ENCODE results near the gene AP5S1. TPM values are rescaled to one million over a fixed set of nuclear protein-coding genes. Genes with fewer than 3 reads are reported as not detected.

Gene AP5S1
- total and polyA plus RNA-seq, 2 of the 13 experiments (the other 11 are each of a cell fraction or from before 2014, with no cell fraction given) = 7.9 to 23.2 TPM

DNA sequence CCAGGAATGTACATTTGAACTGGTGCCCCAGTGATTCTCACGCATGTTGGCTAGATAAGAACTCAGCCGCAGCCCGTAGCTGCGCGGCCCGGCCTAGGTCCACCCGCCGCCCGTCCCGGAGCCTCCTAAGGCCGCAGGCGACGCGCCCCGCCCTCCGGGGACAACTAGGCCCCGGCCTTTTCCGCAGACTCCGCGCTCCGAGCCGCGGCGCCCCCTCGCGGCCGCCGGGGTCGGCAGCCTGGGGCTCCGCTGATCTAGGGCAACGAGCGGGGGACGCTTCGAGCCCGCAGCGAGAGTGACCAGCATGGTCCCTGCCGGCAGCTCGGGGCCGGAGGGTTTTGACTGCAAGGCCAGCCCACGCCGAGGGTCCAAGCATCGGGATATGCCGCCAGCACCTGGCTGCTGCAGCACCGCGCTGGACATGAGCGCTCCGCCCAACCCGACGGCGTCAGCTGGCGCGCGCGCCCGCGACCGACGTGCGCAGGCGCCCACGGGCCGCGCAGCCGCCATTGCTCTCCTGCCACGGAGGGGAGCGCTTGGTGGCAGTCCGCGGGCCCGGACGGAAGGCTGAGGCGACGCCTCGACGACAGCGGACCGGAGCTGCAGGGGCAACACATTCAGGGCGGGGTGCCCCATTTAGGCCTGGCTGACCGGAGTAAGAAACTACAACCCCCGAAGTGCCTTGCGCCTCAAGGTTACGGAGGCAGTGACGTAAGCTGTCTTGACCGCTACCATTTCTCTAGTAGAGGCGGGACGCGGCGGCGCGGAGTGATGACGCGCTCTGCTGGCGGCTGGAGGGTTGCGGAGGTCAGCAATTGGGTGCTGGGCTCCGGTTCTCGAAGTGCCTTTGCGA lies at the start of gene AP5S1 (continued):
- peak; percentile 92; the same call in 1 of the 2 replicates for TF ChIP-seq BRCA1 (CRISPR knock-in tag; IDR thresholded peaks at IDR 0.05)
- TF ChIP-seq, protein P1, sequence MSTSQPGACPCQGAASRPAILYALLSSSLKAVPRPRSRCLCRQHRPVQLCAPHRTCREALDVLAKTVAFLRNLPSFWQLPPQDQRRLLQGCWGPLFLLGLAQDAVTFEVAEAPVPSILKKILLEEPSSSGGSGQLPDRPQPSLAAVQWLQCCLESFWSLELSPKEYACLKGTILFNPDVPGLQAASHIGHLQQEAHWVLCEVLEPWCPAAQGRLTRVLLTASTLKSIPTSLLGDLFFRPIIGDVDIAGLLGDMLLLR (CRISPR knock-in tag; IDR thresholded peaks at IDR 0.05) = peak; percentile 95
- TF ChIP-seq, protein P2, sequence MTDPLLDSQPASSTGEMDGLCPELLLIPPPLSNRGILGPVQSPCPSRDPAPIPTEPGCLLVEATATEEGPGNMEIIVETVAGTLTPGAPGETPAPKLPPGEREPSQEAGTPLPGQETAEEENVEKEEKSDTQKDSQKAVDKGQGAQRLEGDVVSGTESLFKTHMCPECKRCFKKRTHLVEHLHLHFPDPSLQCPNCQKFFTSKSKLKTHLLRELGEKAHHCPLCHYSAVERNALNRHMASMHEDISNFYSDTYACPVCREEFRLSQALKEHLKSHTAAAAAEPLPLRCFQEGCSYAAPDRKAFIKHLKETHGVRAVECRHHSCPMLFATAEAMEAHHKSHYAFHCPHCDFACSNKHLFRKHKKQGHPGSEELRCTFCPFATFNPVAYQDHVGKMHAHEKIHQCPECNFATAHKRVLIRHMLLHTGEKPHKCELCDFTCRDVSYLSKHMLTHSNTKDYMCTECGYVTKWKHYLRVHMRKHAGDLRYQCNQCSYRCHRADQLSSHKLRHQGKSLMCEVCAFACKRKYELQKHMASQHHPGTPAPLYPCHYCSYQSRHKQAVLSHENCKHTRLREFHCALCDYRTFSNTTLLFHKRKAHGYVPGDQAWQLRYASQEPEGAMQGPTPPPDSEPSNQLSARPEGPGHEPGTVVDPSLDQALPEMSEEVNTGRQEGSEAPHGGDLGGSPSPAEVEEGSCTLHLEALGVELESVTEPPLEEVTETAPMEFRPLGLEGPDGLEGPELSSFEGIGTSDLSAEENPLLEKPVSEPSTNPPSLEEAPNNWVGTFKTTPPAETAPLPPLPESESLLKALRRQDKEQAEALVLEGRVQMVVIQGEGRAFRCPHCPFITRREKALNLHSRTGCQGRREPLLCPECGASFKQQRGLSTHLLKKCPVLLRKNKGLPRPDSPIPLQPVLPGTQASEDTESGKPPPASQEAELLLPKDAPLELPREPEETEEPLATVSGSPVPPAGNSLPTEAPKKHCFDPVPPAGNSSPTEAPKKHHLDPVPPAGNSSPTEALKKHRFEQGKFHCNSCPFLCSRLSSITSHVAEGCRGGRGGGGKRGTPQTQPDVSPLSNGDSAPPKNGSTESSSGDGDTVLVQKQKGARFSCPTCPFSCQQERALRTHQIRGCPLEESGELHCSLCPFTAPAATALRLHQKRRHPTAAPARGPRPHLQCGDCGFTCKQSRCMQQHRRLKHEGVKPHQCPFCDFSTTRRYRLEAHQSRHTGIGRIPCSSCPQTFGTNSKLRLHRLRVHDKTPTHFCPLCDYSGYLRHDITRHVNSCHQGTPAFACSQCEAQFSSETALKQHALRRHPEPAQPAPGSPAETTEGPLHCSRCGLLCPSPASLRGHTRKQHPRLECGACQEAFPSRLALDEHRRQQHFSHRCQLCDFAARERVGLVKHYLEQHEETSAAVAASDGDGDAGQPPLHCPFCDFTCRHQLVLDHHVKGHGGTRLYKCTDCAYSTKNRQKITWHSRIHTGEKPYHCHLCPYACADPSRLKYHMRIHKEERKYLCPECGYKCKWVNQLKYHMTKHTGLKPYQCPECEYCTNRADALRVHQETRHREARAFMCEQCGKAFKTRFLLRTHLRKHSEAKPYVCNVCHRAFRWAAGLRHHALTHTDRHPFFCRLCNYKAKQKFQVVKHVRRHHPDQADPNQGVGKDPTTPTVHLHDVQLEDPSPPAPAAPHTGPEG (CRISPR knock-in tag; IDR thresholded peaks at IDR 0.05) = peak; percentile 96
- TF ChIP-seq ZBTB8A (CRISPR knock-in tag; IDR thresholded peaks at IDR 0.05; ENCODE audit: borderline replicate concordance, low read depth) = no peak; the same call in 1 of the 2 replicates
- TF ChIP-seq, protein P3, sequence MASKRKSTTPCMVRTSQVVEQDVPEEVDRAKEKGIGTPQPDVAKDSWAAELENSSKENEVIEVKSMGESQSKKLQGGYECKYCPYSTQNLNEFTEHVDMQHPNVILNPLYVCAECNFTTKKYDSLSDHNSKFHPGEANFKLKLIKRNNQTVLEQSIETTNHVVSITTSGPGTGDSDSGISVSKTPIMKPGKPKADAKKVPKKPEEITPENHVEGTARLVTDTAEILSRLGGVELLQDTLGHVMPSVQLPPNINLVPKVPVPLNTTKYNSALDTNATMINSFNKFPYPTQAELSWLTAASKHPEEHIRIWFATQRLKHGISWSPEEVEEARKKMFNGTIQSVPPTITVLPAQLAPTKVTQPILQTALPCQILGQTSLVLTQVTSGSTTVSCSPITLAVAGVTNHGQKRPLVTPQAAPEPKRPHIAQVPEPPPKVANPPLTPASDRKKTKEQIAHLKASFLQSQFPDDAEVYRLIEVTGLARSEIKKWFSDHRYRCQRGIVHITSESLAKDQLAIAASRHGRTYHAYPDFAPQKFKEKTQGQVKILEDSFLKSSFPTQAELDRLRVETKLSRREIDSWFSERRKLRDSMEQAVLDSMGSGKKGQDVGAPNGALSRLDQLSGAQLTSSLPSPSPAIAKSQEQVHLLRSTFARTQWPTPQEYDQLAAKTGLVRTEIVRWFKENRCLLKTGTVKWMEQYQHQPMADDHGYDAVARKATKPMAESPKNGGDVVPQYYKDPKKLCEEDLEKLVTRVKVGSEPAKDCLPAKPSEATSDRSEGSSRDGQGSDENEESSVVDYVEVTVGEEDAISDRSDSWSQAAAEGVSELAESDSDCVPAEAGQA (IDR thresholded peaks at IDR 0.05; ENCODE audit: low read depth) = peak; percentile 100
- TF ChIP-seq, protein P3 (CRISPR knock-in tag; IDR thresholded peaks at IDR 0.05; ENCODE audit: borderline replicate concordance) = peak; percentile 98
- peak; percentile 55 for TF ChIP-seq ZNF605 (CRISPR knock-in tag; IDR thresholded peaks at IDR 0.05)
- TF ChIP-seq RFX1 (IDR thresholded peaks at IDR 0.05) = no peak; the same call in 1 of the 2 replicates
- peak; percentile 44; the same call in 1 of the 2 replicates for TF ChIP-seq ZNF121 (CRISPR knock-in tag; IDR thresholded peaks at IDR 0.05)
- TF ChIP-seq, protein P4, sequence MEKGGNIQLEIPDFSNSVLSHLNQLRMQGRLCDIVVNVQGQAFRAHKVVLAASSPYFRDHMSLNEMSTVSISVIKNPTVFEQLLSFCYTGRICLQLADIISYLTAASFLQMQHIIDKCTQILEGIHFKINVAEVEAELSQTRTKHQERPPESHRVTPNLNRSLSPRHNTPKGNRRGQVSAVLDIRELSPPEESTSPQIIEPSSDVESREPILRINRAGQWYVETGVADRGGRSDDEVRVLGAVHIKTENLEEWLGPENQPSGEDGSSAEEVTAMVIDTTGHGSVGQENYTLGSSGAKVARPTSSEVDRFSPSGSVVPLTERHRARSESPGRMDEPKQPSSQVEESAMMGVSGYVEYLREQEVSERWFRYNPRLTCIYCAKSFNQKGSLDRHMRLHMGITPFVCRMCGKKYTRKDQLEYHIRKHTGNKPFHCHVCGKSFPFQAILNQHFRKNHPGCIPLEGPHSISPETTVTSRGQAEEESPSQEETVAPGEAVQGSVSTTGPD (CRISPR knock-in tag; IDR thresholded peaks at IDR 0.05) = no peak
- peak; percentile 83; the same call in 1 of the 2 replicates for TF ChIP-seq ZNF567 (CRISPR knock-in tag; IDR thresholded peaks at IDR 0.05; ENCODE audit: borderline replicate concordance)
- peak; percentile 99 for TF ChIP-seq ZNF501 (CRISPR knock-in tag; IDR thresholded peaks at IDR 0.05)

All from HepG2 (cell line).